GM12878 (cell line): ENCODE data around the gene ICAM4. TPM values are rescaled to one million over a fixed set of nuclear protein-coding genes. Genes with fewer than 3 reads are reported as not detected.
A peak's percentile ranks its signal among the peaks of the same experiment; 100 is the strongest.

Source experiments
- ATAC-seq: fragments of 200-7000 bp; cut with Tn5 transposase; 3 replicates; pipeline ENCODE4 v1.9.1; 2020; ENCODE audit warnings: mild to moderate bottlenecking, moderate library complexity
- BruUV-seq: library from RNA; stranded (reverse); fragments of 400-500 nt; replicated peaks from 2 replicates; lab custom pipeline; 2021; lab: Mats Ljungman, UMichigan
- CTCF ChIA-PET: fragments of 300-600 bp; sonication (Branson Sonifier 250); formaldehyde crosslinking; extraction: SDS; loops from one replicate; lab custom pipeline; 2021; ENCODE audit warnings: inconsistent platforms; lab: Yijun Ruan, JAX
- POLR2A ChIA-PET: fragments of 350-600 bp; formaldehyde crosslinking; extraction: SDS; loops from one replicate; lab custom pipeline; 2021; ENCODE audit warnings: inconsistent platforms; lab: Charles Lee
- RAD21 ChIA-PET: fragments of 300-600 bp; sonication (Branson Sonifier 250); formaldehyde crosslinking; loops from one replicate; lab custom pipeline; 2023; ENCODE audit warnings: antibody characterized with exemption; ENCODE audit not compliant: unreplicated experiment; lab: Charles Lee
- SMC1A ChIA-PET: fragments of 300-600 bp; sonication (Branson Sonifier 250); formaldehyde crosslinking; loops from one replicate; lab custom pipeline; 2023; ENCODE audit not compliant: unreplicated experiment, uncharacterized antibody; lab: Charles Lee
- DNase-seq: peaks from one replicate; pipeline ENCODE4 v3.0.0-alpha.2; 2011; ENCODE audit warnings: low read depth, low spot score
- FAIRE-seq: peaks from 3 replicates; lab custom pipeline; 2011; peaks lifted over from hg19 to GRCh38; lab: Jason Lieb, UNC
- H2AFZ ChIP-seq: 2 replicates; pipeline ENCODE4 v1.6.0; 2011; ENCODE audit warnings: low read depth, low read length, control low read depth; ENCODE audit not compliant: control insufficient read depth
- H3K27ac ChIP-seq: 2 replicates; pipeline ENCODE4 v1.5.1; 2011; ENCODE audit warnings: control low read depth; ENCODE audit not compliant: control insufficient read depth, insufficient read depth
- H3K27me3 ChIP-seq, 2 experiments: replicated peaks in 1 of 2; 2 replicates each; pipeline versions ENCODE4 v1.6.0 to v1.6.1; 2011; ENCODE audit warnings: low read length in 1 of 2; ENCODE audit not compliant: control insufficient read depth in 2 of 2, insufficient read depth in 2 of 2
- H3K36me3 ChIP-seq, 2 experiments: 2 replicates each; pipeline ENCODE4 v1.5.1; 2011; ENCODE audit warnings: low read length in 1 of 2; ENCODE audit not compliant: control insufficient read depth in 2 of 2, insufficient read depth in 2 of 2
- H3K4me1 ChIP-seq: 2 replicates; pipeline ENCODE4 v1.6.1; 2011; ENCODE audit warnings: mild to moderate bottlenecking, low read length, moderate library complexity, mixed read lengths; ENCODE audit not compliant: control insufficient read depth, insufficient read depth
- H3K4me2 ChIP-seq: 2 replicates; pipeline ENCODE4 v1.6.0; 2011; ENCODE audit warnings: control low read depth; ENCODE audit not compliant: control insufficient read depth, insufficient read depth
- H3K4me3 ChIP-seq: fragments of 200-600 bp; sonication (generic); 2 replicates; pipeline ENCODE4 v1.5.1; 2016
- H3K79me2 ChIP-seq: 2 replicates; pipeline ENCODE4 v1.6.0; 2011; ENCODE audit warnings: low read length; ENCODE audit not compliant: control insufficient read depth, insufficient read depth
- H3K9ac ChIP-seq: 2 replicates; pipeline ENCODE4 v1.8.0; 2011; ENCODE audit warnings: low read length, control low read depth, mixed read lengths; ENCODE audit not compliant: control insufficient read depth, insufficient read depth
- H3K9me3 ChIP-seq: replicated peaks from 3 replicates; pipeline ENCODE4 v1.5.1; 2011; ENCODE audit warnings: mild to moderate bottlenecking, low read length; ENCODE audit not compliant: control insufficient read depth, insufficient read depth
- H4K20me1 ChIP-seq: 2 replicates; pipeline ENCODE4 v1.6.0; 2011; ENCODE audit not compliant: control insufficient read depth, insufficient read depth
- BCL11A ChIP-seq: IDR thresholded peaks from 2 replicates; pipeline ENCODE4 v1.6.1; 2011; ENCODE audit warnings: low read depth, low read length
- BHLHE40 ChIP-seq, 2 experiments: fragments of 450-650 bp in 1 of 2; IDR thresholded peaks; 2 replicates each; pipeline ENCODE4 v1.6.1; 2011 to 2017; ENCODE audit warnings: low read depth in 2 of 2, borderline replicate concordance in 1 of 2, improper control_type of control experiment in 1 of 2, low read length in 1 of 2, mild to moderate bottlenecking in 1 of 2
- CHD2 ChIP-seq: IDR thresholded peaks from 2 replicates; pipeline ENCODE4 v1.6.1; 2011; ENCODE audit warnings: low read depth, low read length, improper control_type of control experiment, borderline replicate concordance
- EGR1 ChIP-seq, 2 experiments: IDR thresholded peaks; 1 replicate in 1 of 2; 2 replicates in 1 of 2; pipeline ENCODE4 v1.6.1; 2011 to 2012; ENCODE audit warnings: low read depth in 2 of 2, low read length in 2 of 2, borderline replicate concordance in 1 of 2, mild to moderate bottlenecking in 1 of 2, moderate library complexity in 1 of 2
- GABPA ChIP-seq: IDR thresholded peaks from 2 replicates; pipeline ENCODE4 v1.6.1; 2014; ENCODE audit warnings: antibody characterized with exemption, low read depth, mild to moderate bottlenecking, inconsistent platforms
- HDGF ChIP-seq: fragments of 450-650 bp; IDR thresholded peaks from 2 replicates; pipeline ENCODE4 v1.6.1; 2016; ENCODE audit warnings: antibody characterized with exemption
- MEF2A ChIP-seq: IDR thresholded peaks from 2 replicates; pipeline ENCODE4 v1.6.1; 2011; ENCODE audit warnings: low read depth, mild to moderate bottlenecking, low read length, moderate library complexity; ENCODE audit not compliant: insufficient read depth
- NBN ChIP-seq: fragments of 450-650 bp; IDR thresholded peaks from 2 replicates; pipeline ENCODE4 v1.6.1; 2016
- NR2C1 ChIP-seq: fragments of 450-650 bp; IDR thresholded peaks from 2 replicates; pipeline ENCODE4 v1.6.1; 2017; ENCODE audit warnings: antibody characterized with exemption, mild to moderate bottlenecking, moderate library complexity
- SP1 ChIP-seq: IDR thresholded peaks from one replicate; pipeline ENCODE4 v1.6.1; 2011; ENCODE audit warnings: low read depth, low read length
- SRF ChIP-seq, 2 experiments: IDR thresholded peaks; 2 replicates each; pipeline ENCODE4 v1.6.1; 2011; ENCODE audit warnings: low read depth in 2 of 2, low read length in 2 of 2, mild to moderate bottlenecking in 1 of 2, moderate library complexity in 1 of 2
- ZNF622 ChIP-seq: fragments of 450-650 bp; IDR thresholded peaks from 2 replicates; pipeline ENCODE4 v1.6.1; 2017; ENCODE audit warnings: mild to moderate bottlenecking, inconsistent platforms
- WGBS: methylation state at CpG from one replicate; pipeline ENCODE4 v1.1.6; 2016; ENCODE audit warnings: low lambda C conversion rate; ENCODE audit not compliant: insufficient replicate concordance, insufficient coverage; ENCODE audit errors: missing lambda C conversion rate; 5-methylcytosine and 5-hydroxymethylcytosine counted together
- in situ Hi-C: fragments of 300-500 bp; cut with MboI; formaldehyde crosslinking; loops from 9 replicates; pipeline ENCODE4 v1.14.3; 2018; ENCODE audit warnings: mixed read lengths
- intact Hi-C: fragments of 100-400 bp; cut with micrococcal nuclease; formaldehyde crosslinking; loops from one replicate; pipeline ENCODE4 v1.14.2; 2022; ENCODE audit not compliant: unreplicated experiment
- polyA plus RNA-seq, 11 experiments: library from polyadenylated mRNA; depleted of rRNA in 4 of 11; unstranded in 6 of 11; stranded (reverse) in 5 of 11; fragments of >200 nt; fragmentation: Nextera tagmentation in 4 of 11; fragmentation: Illumina TruSeq in 1 of 11; extraction: Ambion mirVana in 4 of 11; extraction: Trizol in 1 of 11; gene quantifications; 1 replicate in 1 of 11; 2 replicates in 10 of 11; pipeline versions ENCODE4 v1.2.1 to v1.2.3, GENCODE V29; 2011 to 2016; ENCODE audit warnings: inconsistent platforms in 2 of 11, missing spikeins in 2 of 11, low read depth in 1 of 11
- total RNA-seq, 4 experiments: library from RNA; depleted of rRNA in 3 of 4; stranded (reverse); fragments of >200 nt in 3 of 4; fragmentation: Illumina TruSeq in 1 of 4; extraction: Trizol in 1 of 4; gene quantifications; 2 replicates each; pipeline versions ENCODE4 v1.2.1 to v1.2.3, GENCODE V29; 2013 to 2021

The ICAM4 gene
- total and polyA plus RNA-seq, 10 of the 15 experiments (the other 5 are each of a cell fraction or from before 2014, with no cell fraction given): 0.31 to 5.1 (median 1.7) TPM

DNA sequence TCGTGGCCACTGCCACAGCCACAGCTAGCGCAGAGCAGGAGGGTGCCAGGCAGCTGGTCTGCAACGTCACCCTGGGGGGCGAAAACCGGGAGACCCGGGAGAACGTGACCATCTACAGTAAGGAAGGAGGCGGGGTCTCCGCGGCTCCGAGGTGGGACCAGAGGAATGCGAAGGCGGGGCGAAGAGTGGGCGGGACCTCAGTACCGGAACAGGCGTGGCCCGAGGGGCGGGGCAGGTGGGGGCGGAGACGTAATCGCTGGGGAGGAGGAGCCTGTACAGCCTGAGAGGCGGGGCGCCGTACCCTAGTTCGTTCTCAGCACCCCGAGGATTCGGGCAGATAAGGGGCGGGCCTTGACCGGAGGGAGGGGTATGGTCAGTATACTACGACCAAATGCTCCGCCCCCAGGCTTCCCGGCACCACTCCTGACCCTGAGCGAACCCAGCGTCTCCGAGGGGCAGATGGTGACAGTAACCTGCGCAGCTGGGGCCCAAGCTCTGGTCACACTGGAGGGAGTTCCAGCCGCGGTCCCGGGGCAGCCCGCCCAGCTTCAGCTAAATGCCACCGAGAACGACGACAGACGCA lies 5.5 kb downstream of the ICAM4 start:
- WGBS: 9% methylated on average over 40 of the region's 45 CpGs
- DNase-seq (no peak), ATAC-seq (peak; percentile 65), FAIRE-seq (peak; percentile 23)
- Histone ChIP-seq H3K79me2 (no peaks in the 10 kb centered on the region), H3K36me3 (no peaks in the 10 kb centered on the region; a peak in 1 of 4 replicates), H3K9me3 (no peaks in the 10 kb centered on the region; the same call in 2 of the 3 replicates), H3K9ac (no peak overlapping the region), H2AFZ (peak overlapping the region; percentile 70), H3K4me2 (peak overlapping the region; percentile 98), H4K20me1 (no peaks in the 10 kb centered on the region), H3K27me3 (peaks cover 3 to 16% of the 10 kb centered on the region in 2 experiments), H3K4me1 (peaks cover 53% of the 10 kb centered on the region), H3K27ac (no peak overlapping the region), H3K4me3 (peak overlapping the region; percentile 77)
- ChIA-PET RAD21 (interaction anchor here (0.9 to 1.6 kb wide), 2 partner anchors 12 to 21 kb away, joined by 3 to 22 read pairs; partner anchors contain the start of gene ICAM1), CTCF (interaction anchor here (0.7 to 1.8 kb wide), 5 partner anchors 19 to 96 kb away, joined by 3 to 7 read pairs (median 4); partner anchors contain the start of gene RAVER1), POLR2A (interaction anchor here (0.6 to 1.3 kb wide), 5 partner anchors 19 to 129 kb away, joined by 3 to 5 read pairs (median 4); no protein-coding TSS in a partner anchor), SMC1A (interaction anchor here (0.5 to 1.8 kb wide), 6 partner anchors 18 to 96 kb away, joined by 3 to 14 read pairs (median 4); partner anchors contain the start of genes ICAM1 and TYK2)
- BruUV-seq: no TSS peak
- 0 out of 4 replicates have a peak, but pooled peaks of 1 of the 2 experiments have one; percentile 8 for TF ChIP-seq SRF (IDR thresholded peaks at IDR 0.05; ENCODE audit: low read depth in 2 of 2, low read length in 2 of 2)
- no peak for TF ChIP-seq MEF2A
- peak; percentile 86 for TF ChIP-seq HDGF
- no peak for TF ChIP-seq ZNF622
- TF ChIP-seq BCL11A: no peak
- peak; percentile 7 to 71; a peak in 2 of 4 replicates for TF ChIP-seq BHLHE40 (IDR thresholded peaks at IDR 0.05; ENCODE audit: borderline replicate concordance in 1 of 2, low read depth in 2 of 2, low read length in 1 of 2)
- TF ChIP-seq NR2C1: no peak
- peak; percentile 74 for TF ChIP-seq SP1
- 0 out of 2 replicates have a peak, but pooled peaks have one; percentile 41 for TF ChIP-seq NBN
- 0 out of 3 replicates have a peak, but pooled peaks of 1 of the 2 experiments have one; percentile 38 for TF ChIP-seq EGR1 (IDR thresholded peaks at IDR 0.05; ENCODE audit: borderline replicate concordance in 1 of 2, low read depth in 2 of 2, low read length in 2 of 2)
- TF ChIP-seq CHD2: no peak
- no peak for TF ChIP-seq GABPA
- intact Hi-C loops (no loop called here), in situ Hi-C loops (no loop called here)
